Peyer's patch (tissue), 4 donors: ENCODE data around the gene DOCK4.

Source experiments
- CTCF ChIP-seq, 6 experiments: fragments of 450-650 bp in 4 of 6; fragments of 200-600 bp in 2 of 6; sonication (generic) in 1 of 6; IDR thresholded peaks; one replicate each; pipeline ENCODE4 v1.5.1; 2017 to 2019; ENCODE audit warnings: antibody characterized with exemption in 6 of 6, mild to moderate bottlenecking in 3 of 6, moderate library complexity in 1 of 6
- POLR2A ChIP-seq, 2 donors: fragments of 450-650 bp; IDR thresholded peaks; one replicate each; pipeline ENCODE4 v1.5.1; 2017; ENCODE audit warnings: antibody characterized with exemption in 2 of 2, mild to moderate bottlenecking in 2 of 2, moderate library complexity in 2 of 2

- no peak for TF ChIP-seq CTCF (IDR thresholded peaks at IDR 0.05)
- no peak for TF ChIP-seq POLR2A (IDR thresholded peaks at IDR 0.05)
These were observed 247.8 kb downstream of the DOCK4 start for GRCh38 chr7:111958431-111958830.
